CD4-positive, alpha-beta T cell treated with Interleukin-1 beta for 1 hour (primary cell): ENCODE measurements around the gene LRP3.
A peak's percentile ranks its signal among the peaks of the same experiment; 100 is the strongest.
"Not testable (repeated sequence)": the region's sequence is repeated elsewhere in the genome, so short reads cannot be mapped to it uniquely, and the experiment has no call there.

Experiments used
- DNase-seq, 2 donors: peaks; one replicate each; pipeline ENCODE4 v3.0.0-alpha.2; 2020 to 2022

LRP3 gene

GRCh38 chr19:33177417-33177979 is 16.6 kb upstream of the LRP3 start:
- DNase-seq = peak; percentile 84 to 86

DNA sequence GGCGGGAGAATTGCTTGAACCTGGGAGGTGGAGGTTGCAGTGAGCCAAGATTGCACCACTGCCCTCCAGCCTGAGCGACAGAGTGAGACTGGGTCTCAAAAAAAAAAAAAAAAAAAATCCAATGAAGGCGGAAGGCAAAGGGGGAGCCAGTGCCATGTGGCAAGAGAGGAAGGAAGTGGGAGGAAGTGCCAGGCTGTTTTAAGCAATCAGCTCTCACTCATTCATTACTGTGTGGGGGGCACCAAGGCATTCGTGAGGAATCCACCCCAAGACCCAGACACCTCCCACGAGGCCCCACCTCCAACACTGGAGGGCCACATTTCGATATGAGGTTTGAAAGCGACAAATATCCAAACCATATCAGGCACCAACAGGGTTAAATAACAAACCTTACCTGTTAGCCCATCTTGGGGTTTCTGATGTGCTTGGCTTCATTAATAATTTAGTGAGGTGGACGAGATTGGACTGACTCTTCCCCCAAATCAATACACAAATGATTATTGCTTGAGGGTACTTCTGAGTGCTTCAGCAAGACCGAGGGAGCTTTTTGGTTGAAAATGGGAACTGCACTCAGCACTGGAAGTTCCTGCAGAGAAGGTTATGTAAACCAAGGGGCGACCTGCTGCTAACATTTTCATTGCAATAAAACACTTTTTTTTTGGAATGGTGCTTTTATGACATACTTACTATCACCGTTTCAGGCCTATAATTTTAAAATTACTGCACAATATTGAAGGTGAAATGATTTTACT is 7.5 kb upstream of the LRP3 start:
- no peak for DNase-seq

DNA sequence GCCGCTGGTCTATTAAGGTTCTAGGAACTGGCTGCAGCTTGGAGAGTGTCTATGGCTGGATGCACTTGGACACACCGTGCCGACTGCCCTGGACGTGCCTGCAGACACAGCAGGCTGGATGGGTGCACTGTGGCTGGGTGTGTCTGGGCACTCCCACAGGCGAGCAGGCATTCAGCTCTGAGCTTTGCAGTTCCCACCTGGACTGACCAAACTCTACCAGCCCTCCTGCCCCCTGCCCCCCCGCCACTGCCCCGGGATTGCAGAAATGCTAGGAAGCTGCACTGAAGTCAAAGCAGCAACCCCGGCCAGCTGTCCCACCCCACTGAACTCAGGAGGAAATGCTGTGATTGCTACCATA is 7.0 kb upstream of the LRP3 start:
- no peak for DNase-seq

DNA sequence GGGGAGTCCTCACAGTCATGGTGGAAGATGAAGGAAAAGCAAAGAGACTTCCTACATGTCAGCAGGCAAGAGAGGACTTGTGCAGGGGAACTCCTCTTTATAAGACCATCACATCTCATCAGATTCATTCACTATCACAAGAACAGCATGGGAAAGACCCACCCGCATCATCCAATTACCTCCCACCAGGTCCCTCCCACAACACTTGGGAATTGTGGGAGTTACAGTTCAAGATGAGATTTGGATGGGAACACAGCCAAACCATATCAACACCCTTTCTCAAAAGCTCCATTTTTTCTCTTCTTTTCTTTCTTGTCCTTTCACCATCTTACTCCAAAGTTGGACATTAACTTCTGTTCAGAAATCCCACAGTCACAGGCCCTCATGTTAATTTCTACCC is 4.7 kb upstream of the LRP3 start:
- DNase-seq = no peak

- DNase-seq = not testable (repeated sequence)
Observed at GRCh38 chr19:33191092-33191491, 3.0 kb upstream of the LRP3 start.

DNA sequence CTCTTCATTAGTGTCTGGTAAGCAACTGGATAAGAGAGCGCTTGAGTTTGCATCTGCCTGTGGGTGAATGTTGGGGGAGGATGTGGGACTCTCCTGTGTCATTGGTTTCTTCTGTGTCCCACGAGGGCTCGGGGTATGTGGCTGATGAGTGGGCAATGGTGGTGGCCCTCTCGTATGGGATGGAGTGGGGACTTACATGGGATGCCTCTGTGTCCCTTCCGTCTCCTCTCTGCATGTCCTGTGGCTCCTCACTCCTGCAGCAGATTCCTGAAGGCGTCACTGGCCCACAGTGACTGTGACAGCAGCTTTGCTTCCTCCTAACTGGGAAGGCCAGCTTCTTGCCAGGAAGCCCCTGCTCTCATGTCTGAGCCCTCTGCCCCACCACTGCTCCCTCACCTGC is 2.6 kb upstream of the LRP3 start:
- DNase-seq = no peak

GRCh38 chr19:33192010-33192409 is 2.1 kb upstream of the LRP3 start:
- DNase-seq = no peak

DNA sequence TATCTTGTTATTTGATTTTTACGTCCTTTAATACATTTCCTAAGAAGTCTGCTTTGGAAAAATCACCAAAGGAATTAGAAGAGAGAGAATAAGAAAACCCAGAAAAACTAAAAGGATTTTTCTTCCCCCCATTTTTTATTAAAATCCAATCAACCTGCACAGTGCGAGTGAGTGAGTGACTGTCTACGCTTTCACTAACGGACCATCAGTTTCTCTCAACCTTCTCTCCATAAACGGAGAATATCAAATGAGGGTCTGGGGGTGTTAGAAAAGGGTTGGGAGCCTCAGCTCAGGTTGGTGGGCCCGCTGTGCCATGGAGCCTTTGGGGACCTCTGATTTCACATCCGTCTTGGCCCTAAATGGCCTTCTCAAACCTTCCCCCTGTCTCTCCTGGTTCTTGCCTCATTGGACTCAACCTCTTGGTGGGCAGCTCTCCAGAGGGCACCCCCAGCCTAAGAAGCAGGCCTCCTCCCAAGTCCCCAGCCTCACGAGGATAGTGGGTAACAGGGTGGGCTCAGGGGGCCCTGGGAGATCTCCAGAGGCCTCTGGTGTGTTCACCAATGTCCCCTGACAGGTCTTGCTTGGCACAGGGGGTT is 763 bp upstream of the LRP3 start:
- DNase-seq = no peak

DNA sequence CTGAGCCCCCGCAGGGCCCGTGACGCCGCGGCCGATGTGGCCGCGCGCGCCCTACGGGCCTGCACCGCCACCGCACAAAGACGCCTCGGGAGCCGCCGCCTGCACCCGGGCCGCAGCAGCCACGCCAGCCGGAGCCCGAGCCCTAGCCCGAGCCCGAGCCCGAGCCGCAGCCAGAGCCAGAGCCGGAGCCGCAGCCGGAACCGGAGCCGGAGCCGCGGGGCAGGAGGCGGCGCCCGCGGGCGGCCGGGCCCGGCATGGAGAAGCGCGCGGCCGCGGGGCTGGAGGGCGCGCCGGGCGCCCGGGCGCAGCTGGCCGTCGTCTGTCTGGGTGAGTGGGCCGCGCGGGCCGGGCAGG is 379 bp downstream of the LRP3 start:
- DNase-seq = no peak

GRCh38 chr19:33194886-33195644 is 935 bp downstream of the LRP3 start:
- no peak for DNase-seq

- DNase-seq = no peak
Observed at GRCh38 chr19:33195645-33196347, 1.7 kb downstream of the LRP3 start.

- no peak for DNase-seq
Observed at GRCh38 chr19:33196446-33197193, 2.5 kb downstream of the LRP3 start.

GRCh38 chr19:33197591-33198000 is 3.5 kb downstream of the LRP3 start:
- no peak for DNase-seq

DNA sequence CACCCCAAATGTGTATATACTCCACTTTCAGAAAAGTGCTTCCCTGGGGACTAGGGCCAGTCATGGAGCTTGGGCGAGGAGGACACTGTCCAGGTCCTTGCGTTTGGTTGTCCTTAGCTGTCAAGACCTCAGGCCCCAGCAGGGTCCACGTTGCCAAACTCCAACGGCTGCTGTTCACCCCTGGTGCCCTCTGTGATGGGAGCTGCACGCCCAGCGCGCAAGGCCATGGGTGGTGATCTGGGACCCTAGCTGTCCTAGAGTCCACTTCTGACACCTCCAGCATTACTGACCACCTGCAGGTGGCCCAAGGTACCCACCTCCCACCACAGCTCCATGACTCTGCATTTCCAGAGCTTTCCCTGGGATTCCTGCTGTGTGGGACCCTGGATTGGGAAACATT is 4.0 kb downstream of the LRP3 start:
- no peak for DNase-seq

DNA sequence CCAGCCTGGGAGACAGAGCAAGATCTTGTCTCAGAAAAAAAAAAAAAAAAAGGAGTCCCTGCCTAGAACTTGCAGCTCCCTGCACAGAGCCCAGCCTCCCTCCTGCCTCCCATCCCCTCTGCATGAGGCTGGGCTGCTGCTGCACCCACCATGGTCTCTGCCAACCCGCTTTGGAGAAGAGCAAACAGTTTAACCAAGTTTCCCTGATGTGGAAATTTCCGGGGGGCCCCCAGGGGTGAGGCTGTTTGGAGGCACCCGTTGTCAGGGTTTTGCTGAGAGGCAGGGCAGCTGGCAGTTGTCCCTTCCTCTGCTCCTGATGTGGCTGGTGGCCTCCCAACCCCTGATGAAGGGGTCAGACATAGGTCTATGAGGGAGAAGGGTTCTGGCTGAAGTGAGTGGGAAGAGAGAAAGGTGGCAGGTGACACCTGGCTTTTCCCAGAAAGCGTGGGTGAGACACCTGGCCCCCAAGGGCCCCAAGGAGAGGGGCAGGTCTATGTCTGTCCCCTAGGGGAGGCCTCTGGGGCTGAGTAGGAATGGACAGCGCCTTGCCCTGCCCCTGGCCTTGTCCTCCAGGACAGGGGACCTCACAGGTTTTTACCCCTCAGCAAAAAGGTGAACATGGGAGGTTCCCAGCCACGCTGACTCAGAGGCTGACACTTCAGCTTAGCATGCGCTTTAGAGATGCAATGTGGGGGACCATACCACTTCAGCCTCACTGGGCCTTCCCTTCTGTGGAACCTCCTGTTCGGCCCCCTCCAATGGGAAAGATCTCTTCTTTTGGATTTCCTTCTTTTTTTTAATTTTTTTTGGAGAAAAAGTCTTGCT is 5.5 kb downstream of the LRP3 start:
- no peak for DNase-seq

- no peak for DNase-seq
Observed at GRCh38 chr19:33201473-33201872, 7.3 kb downstream of the LRP3 start.

- DNase-seq = no peak
Observed at GRCh38 chr19:33201886-33202545, 7.9 kb downstream of the LRP3 start.

GRCh38 chr19:33202546-33203507 is 8.7 kb downstream of the LRP3 start:
- DNase-seq = no peak

DNA sequence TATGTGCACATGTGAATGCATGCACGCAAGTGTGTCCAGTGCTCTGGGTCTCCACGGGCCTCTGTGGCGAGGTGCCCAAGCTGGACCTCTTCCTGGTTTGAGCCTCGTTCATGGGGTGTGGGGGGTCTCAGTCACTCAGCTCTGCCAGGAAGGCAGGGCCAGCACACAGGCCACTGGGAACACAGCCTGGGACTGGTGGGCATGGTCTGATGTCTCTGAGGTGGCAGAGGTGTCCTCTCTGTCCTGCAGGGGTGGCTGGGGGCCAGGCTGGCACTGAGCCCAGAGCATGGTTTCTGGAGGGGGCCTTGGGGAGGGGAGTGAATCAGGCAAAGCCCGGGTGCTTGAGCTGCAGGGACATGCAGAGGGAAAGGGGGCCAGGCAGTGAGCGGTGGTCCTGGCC is 9.4 kb downstream of the LRP3 start:
- DNase-seq = no peak
